ENCODE data around the gene P2RY8.
A peak's percentile ranks its signal among the peaks of the same experiment; 100 is the strongest.
"Not testable (repeated sequence)": the region's sequence is repeated elsewhere in the genome, so short reads cannot be mapped to it uniquely, and the experiment has no call there.

Gene P2RY8

GRCh38 chrX:1542994-1543725, 6.2 kb upstream of the P2RY8 start:
- Histone ChIP-seq H3K4me1 (ENCODE audit: control extremely low read depth in 1 of 4, control insufficient read depth in 4 of 4, insufficient read depth in 4 of 4, low read length in 3 of 4) (peaks cover 0 to 20% (median 13%) of the 10 kb centered on the region in 4 experiments), H3K27ac (ENCODE audit: insufficient read depth in 1 of 2, low read depth in 1 of 2, low read length in 2 of 2, poor library complexity in 1 of 2, severe bottlenecking in 2 of 2) (no peak overlapping the region), H3K9me3 (ENCODE audit: control extremely low read depth in 1 of 5, control insufficient read depth in 4 of 5, insufficient read depth in 2 of 5, low read depth in 1 of 5, low read length in 4 of 5) (no peaks in the 10 kb centered on the region), H3K4me3 (ENCODE audit: control insufficient read depth in 1 of 7, extremely low read depth in 1 of 7, insufficient read depth in 4 of 7, low read depth in 2 of 7, low read length in 6 of 7) (no peak overlapping the region), H3K27me3 (replicated peaks in 2 of 5; ENCODE audit: control insufficient read depth in 4 of 5, insufficient read depth in 5 of 5, low read length in 4 of 5) (no peaks in the 10 kb centered on the region), H3K36me3 (ENCODE audit: control insufficient read depth in 4 of 4, insufficient read depth in 4 of 4, low read length in 3 of 4) (peaks cover 0 to 2% (median 0%) of the 10 kb centered on the region in 4 experiments)
- ChIA-PET POLR2A (no interaction called here), CTCF (no interaction called here)
- no peak for DNase-seq
- 97% methylated on average over 21 of the region's 22 CpGs for WGBS (ENCODE audit: insufficient coverage)

- H3K9me3 ChIP-seq (ENCODE audit: control extremely low read depth in 1 of 5, control insufficient read depth in 4 of 5, insufficient read depth in 2 of 5, low read depth in 1 of 5, low read length in 4 of 5); H3K27me3 ChIP-seq (replicated peaks in 2 of 5; ENCODE audit: control insufficient read depth in 4 of 5, insufficient read depth in 5 of 5, low read length in 4 of 5); CTCF ChIA-PET; H3K27ac ChIP-seq (ENCODE audit: insufficient read depth in 1 of 2, low read depth in 1 of 2, low read length in 2 of 2, poor library complexity in 1 of 2, severe bottlenecking in 2 of 2); H3K36me3 ChIP-seq (ENCODE audit: control insufficient read depth in 4 of 4, insufficient read depth in 4 of 4, low read length in 3 of 4); POLR2A ChIA-PET; DNase-seq; H3K4me3 ChIP-seq (ENCODE audit: control insufficient read depth in 1 of 7, extremely low read depth in 1 of 7, insufficient read depth in 4 of 7, low read depth in 2 of 7, low read length in 6 of 7): not testable (repeated sequence)
- WGBS (ENCODE audit: insufficient coverage), result 100% methylated on average over 1 of the region's 14 CpGs
- H3K4me1 ChIP-seq (ENCODE audit: control extremely low read depth in 1 of 4, control insufficient read depth in 4 of 4, insufficient read depth in 4 of 4, low read length in 3 of 4), result peaks cover 5 to 30% (median 22%) of the 10 kb centered on the region in 4 experiments
These were observed 2.2 kb upstream of the P2RY8 start for GRCh38 chrX:1539146-1539545.

GRCh38 chrX:1537716-1538090, 718 bp upstream of the P2RY8 start:
- DNase-seq; H3K27me3 ChIP-seq (replicated peaks in 2 of 5; ENCODE audit: control insufficient read depth in 4 of 5, insufficient read depth in 5 of 5, low read length in 4 of 5); CTCF ChIA-PET; POLR2A ChIA-PET; H3K9me3 ChIP-seq (ENCODE audit: control extremely low read depth in 1 of 5, control insufficient read depth in 4 of 5, insufficient read depth in 2 of 5, low read depth in 1 of 5, low read length in 4 of 5); H3K36me3 ChIP-seq (ENCODE audit: control insufficient read depth in 4 of 4, insufficient read depth in 4 of 4, low read length in 3 of 4): not testable (repeated sequence)
- peak overlapping the region; percentile 74 to 85 for H3K27ac ChIP-seq (ENCODE audit: insufficient read depth in 1 of 2, low read depth in 1 of 2, low read length in 2 of 2, poor library complexity in 1 of 2, severe bottlenecking in 2 of 2)
- peaks cover 8 to 30% (median 25%) of the 10 kb centered on the region in 4 experiments for H3K4me1 ChIP-seq (ENCODE audit: control extremely low read depth in 1 of 4, control insufficient read depth in 4 of 4, insufficient read depth in 4 of 4, low read length in 3 of 4)
- WGBS (ENCODE audit: insufficient coverage), result 31% methylated on average over 2 of the region's 7 CpGs
- H3K4me3 ChIP-seq (ENCODE audit: control insufficient read depth in 1 of 7, extremely low read depth in 1 of 7, insufficient read depth in 4 of 7, low read depth in 2 of 7, low read length in 6 of 7), result peak overlapping the region in 6 of 7 experiments; percentile 90 to 99 (median 96)

- H3K27ac ChIP-seq (ENCODE audit: insufficient read depth in 1 of 2, low read depth in 1 of 2, low read length in 2 of 2, poor library complexity in 1 of 2, severe bottlenecking in 2 of 2), result peak overlapping the region; percentile 50 to 85
- H3K4me1 ChIP-seq (ENCODE audit: control extremely low read depth in 1 of 4, control insufficient read depth in 4 of 4, insufficient read depth in 4 of 4, low read length in 3 of 4), result peaks cover 8 to 33% (median 28%) of the 10 kb centered on the region in 4 experiments
- H3K27me3 ChIP-seq (replicated peaks in 2 of 5; ENCODE audit: control insufficient read depth in 4 of 5, insufficient read depth in 5 of 5, low read length in 4 of 5), result no peaks in the 10 kb centered on the region
- peak overlapping the region; percentile 63 to 99 (median 95) for H3K4me3 ChIP-seq (ENCODE audit: control insufficient read depth in 1 of 7, extremely low read depth in 1 of 7, insufficient read depth in 4 of 7, low read depth in 2 of 7, low read length in 6 of 7)
- H3K36me3 ChIP-seq (ENCODE audit: control insufficient read depth in 4 of 4, insufficient read depth in 4 of 4, low read length in 3 of 4), result peaks cover 1 to 6% (median 4%) of the 10 kb centered on the region in 4 experiments
- DNase-seq, result no peak
- WGBS (ENCODE audit: insufficient coverage), result 0% methylated on average over 14 of the region's 17 CpGs
- CTCF ChIA-PET, result no interaction called here
- no peaks in the 10 kb centered on the region for H3K9me3 ChIP-seq (ENCODE audit: control extremely low read depth in 1 of 5, control insufficient read depth in 4 of 5, insufficient read depth in 2 of 5, low read depth in 1 of 5, low read length in 4 of 5)
- POLR2A ChIA-PET, result no interaction called here
These were observed 314 bp downstream of the P2RY8 start for GRCh38 chrX:1536712-1537030.

- 0% methylated on average over 21 of the region's 33 CpGs for WGBS (ENCODE audit: insufficient coverage)
- CTCF ChIA-PET, result no interaction called here
- POLR2A ChIA-PET, result no interaction called here
- peak; percentile 70 to 89 (median 82) for DNase-seq
- Histone ChIP-seq H3K36me3 (ENCODE audit: control insufficient read depth in 4 of 4, insufficient read depth in 4 of 4, low read length in 3 of 4) (peaks cover 2 to 14% (median 10%) of the 10 kb centered on the region in 4 experiments), H3K4me3 (ENCODE audit: control insufficient read depth in 1 of 7, extremely low read depth in 1 of 7, insufficient read depth in 4 of 7, low read depth in 2 of 7, low read length in 6 of 7) (peak overlapping the region; percentile 36 to 98 (median 95)), H3K4me1 (ENCODE audit: control extremely low read depth in 1 of 4, control insufficient read depth in 4 of 4, insufficient read depth in 4 of 4, low read length in 3 of 4) (peaks cover 8 to 40% (median 34%) of the 10 kb centered on the region in 4 experiments), H3K27me3 (replicated peaks in 2 of 5; ENCODE audit: control insufficient read depth in 4 of 5, insufficient read depth in 5 of 5, low read length in 4 of 5) (no peaks in the 10 kb centered on the region), H3K9me3 (ENCODE audit: control extremely low read depth in 1 of 5, control insufficient read depth in 4 of 5, insufficient read depth in 2 of 5, low read depth in 1 of 5, low read length in 4 of 5) (no peaks in the 10 kb centered on the region), H3K27ac (ENCODE audit: insufficient read depth in 1 of 2, low read depth in 1 of 2, low read length in 2 of 2, poor library complexity in 1 of 2, severe bottlenecking in 2 of 2) (peak overlapping the region; percentile 82 to 85)
These were observed 1.5 kb downstream of the P2RY8 start for GRCh38 chrX:1535241-1536041.

- no peaks in the 10 kb centered on the region for H3K9me3 ChIP-seq (ENCODE audit: control extremely low read depth in 1 of 5, control insufficient read depth in 4 of 5, insufficient read depth in 2 of 5, low read depth in 1 of 5, low read length in 4 of 5)
- H3K4me3 ChIP-seq (ENCODE audit: control insufficient read depth in 1 of 7, extremely low read depth in 1 of 7, insufficient read depth in 4 of 7, low read depth in 2 of 7, low read length in 6 of 7), result peak overlapping the region; percentile 36 to 98 (median 95)
- ChIA-PET POLR2A (no interaction called here), CTCF (no interaction called here)
- H3K27ac ChIP-seq (ENCODE audit: insufficient read depth in 1 of 2, low read depth in 1 of 2, low read length in 2 of 2, poor library complexity in 1 of 2, severe bottlenecking in 2 of 2), result peak overlapping the region; percentile 40 to 85
- H3K36me3 ChIP-seq (ENCODE audit: control insufficient read depth in 4 of 4, insufficient read depth in 4 of 4, low read length in 3 of 4), result peaks cover 2 to 14% (median 11%) of the 10 kb centered on the region in 4 experiments
- peak; percentile 42 to 85 (median 75) for DNase-seq
- WGBS (ENCODE audit: insufficient coverage), result 20% methylated on average over 18 of the region's 22 CpGs
- no peaks in the 10 kb centered on the region for H3K27me3 ChIP-seq (replicated peaks in 2 of 5; ENCODE audit: control insufficient read depth in 4 of 5, insufficient read depth in 5 of 5, low read length in 4 of 5)
- H3K4me1 ChIP-seq (ENCODE audit: control extremely low read depth in 1 of 4, control insufficient read depth in 4 of 4, insufficient read depth in 4 of 4, low read length in 3 of 4), result peaks cover 8 to 40% (median 34%) of the 10 kb centered on the region in 4 experiments
These were observed 2.5 kb downstream of the P2RY8 start for GRCh38 chrX:1534301-1535168.
